GM19239 (cell line): ENCODE data around the gene WDR1.

Experiments used
- DNase-seq: peaks from one replicate; pipeline ENCODE4 v3.0.0; 2011; ENCODE audit warnings: low spot score; ENCODE audit not compliant: insufficient read length
- FAIRE-seq: peaks from 2 replicates; lab custom pipeline; 2011; peaks lifted over from hg19 to GRCh38; lab: Jason Lieb, UNC

The WDR1 gene

GRCh38 chr4:10077076-10077475 lies 39.5 kb downstream of the WDR1 start:
- DNase-seq (no peak), FAIRE-seq (no peak)

DNA sequence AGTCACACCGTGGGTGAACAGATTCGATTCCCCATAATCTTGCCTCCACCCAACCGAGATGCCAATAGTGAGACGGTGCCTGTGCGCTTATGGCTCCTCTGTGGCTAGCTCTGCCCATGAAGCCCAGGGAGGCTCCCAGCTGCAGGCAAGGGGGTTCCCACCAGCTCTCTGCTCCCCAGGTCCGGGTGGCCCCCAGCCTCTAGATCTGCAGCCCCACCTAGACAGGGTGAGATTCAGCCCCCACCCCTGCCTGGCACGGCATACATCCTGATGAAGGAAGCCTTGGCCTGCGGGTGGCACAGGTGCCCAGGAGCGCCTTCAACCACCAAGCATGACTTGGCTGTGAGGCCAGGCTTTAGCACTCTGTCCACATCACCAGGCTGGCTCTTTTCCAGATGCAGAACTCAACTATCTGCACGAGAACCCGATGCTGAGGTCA lies 40.6 kb downstream of the WDR1 start:
- FAIRE-seq, result no peak
- DNase-seq, result no peak

DNA sequence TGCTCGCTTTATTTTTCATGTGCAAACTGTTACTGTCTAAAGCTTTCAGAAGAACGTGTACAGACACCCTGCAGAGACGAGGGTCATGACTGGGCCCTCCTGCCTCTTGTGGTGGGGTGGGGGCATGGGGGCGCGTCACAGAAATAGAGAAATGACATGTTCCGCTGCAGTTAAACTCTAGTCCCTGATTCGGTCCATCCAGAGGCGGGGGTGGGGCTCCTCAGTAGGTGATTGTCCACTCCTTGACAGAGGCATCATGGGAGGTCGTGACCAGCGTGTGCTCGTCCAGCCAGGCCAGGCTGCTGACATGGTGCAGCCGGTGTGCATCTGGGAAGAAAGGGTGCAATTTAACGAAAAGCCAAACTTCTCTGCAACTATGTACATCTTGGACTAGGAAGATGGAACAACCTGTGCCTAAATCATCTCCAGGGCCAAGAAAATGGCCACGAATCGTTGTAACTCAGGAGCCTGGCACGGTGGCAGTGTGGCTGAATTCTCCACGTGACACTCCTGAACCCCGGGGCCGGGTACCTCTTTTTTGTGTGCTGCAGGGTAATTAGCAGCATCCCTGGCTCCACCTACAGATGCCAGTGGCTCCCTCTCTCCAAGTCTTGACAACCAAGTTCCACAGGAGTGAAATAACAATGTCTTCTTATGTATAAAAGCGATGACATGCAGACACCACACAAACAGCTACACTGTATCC lies 41.3 kb downstream of the WDR1 start:
- DNase-seq (no peak), FAIRE-seq (no peak)

- DNase-seq (no peak), FAIRE-seq (no peak)
Measured at GRCh38 chr4:10074767-10075105, 41.9 kb downstream of the WDR1 start.

GRCh38 chr4:10074076-10074766 lies 42.4 kb downstream of the WDR1 start:
- DNase-seq (no peak), FAIRE-seq (no peak)

DNA sequence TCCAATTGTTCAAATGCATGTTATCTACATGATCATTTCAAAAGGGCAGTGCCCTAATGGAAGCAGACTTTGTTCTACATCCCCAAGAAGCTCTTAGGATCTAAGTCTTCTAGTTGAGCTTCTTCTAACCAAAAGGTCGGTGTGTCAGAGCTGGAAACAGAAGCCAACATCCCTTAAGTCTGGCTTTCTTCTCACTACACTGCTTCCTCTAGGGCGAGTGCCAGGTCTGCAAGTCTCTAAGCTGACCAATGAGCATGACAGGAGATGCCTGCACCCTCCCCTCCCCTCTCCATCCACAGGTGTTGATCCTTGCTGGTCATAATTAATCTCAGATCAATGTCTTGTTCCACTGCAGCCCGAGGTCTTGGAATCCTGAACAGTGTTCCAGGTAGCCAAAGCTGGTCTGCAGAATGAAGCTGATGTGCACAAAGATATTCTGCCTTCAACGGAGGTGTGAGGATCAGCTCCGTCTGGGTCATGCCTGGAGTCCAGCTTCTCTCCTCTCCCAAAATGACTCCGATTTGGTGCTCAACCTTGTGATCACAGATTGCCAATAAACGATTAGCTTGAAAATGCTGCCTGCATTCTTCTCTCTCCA lies 44.1 kb downstream of the WDR1 start:
- DNase-seq (no peak), FAIRE-seq (no peak)

DNA sequence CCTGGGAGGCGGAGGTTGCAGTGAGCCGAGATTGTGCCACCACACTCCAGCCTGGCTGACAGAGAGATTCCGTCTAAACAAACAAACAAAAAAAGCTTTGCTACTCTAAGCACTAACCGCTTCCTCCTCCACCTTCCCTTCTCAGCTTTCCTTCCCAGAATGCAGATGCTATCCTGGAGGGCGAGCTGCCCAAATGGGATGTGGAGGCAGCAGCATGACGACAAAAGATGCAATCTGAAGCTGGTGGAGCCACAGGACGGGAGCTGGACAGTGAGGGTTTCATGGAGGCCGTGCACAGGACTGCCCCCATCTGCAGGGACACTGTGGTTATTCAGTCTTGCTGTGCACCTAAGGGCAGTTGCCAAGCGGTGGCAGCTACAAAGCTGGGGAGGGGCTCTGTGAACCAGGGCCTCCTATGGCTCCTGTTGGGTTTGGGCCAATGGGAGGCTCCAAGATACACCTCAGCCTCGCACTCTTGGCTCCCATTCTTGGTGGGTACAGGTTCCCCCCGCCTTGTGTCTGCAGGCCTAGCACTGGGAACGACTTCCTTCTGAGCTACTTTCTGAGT lies 47.4 kb downstream of the WDR1 start:
- DNase-seq (no peak), FAIRE-seq (no peak)

GRCh38 chr4:10066670-10067651 lies 49.6 kb downstream of the WDR1 start:
- FAIRE-seq, result no peak
- DNase-seq, result no peak

GRCh38 chr4:10066206-10066605 lies 50.4 kb downstream of the WDR1 start:
- no peak for DNase-seq
- no peak for FAIRE-seq

DNA sequence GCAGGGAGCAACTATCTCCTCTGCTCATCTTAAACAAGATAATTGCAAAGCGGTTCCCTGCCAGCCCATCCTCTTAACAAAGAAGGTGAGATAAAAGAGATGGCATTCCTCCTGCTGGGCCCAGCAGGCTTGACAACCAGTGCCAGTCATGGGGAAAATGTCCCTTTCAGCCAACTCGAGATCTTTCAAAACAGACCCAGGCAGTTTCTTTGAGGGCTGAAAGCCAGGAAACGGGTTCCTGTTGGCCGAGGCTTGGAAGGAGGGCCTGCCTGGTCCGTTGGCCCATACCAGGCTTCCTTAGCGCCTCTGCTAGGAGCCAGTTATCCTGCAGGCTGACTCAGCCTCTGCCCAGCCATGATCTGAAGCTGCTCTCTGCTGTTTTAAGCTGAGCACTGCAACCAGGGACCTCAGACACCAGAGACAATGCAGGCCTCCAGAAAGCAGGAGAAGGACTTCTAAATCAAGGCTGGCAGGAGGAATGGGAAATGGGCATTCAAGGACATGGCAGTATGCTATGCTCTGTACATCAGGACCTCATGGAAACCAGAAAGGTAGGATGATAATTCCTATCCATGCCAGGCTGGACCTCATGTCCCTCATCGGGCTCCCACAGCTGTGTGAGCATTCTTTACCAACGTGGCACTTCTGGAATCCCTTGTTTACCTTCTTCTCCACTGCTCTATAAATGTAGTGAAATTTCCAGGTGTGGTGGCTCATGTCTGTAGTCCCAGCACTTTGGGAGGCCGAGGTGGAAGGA lies 52.9 kb downstream of the WDR1 start:
- no peak for DNase-seq

GRCh38 chr4:10061650-10062415 lies 54.8 kb downstream of the WDR1 start:
- DNase-seq, result no peak
- FAIRE-seq, result no peak

More for the DNA sequence above, 52.9 kb downstream of the WDR1 start:
- FAIRE-seq, result no peak

- DNase-seq, result no peak
- FAIRE-seq, result no peak
Measured at GRCh38 chr4:10058371-10058770, 58.2 kb downstream of the WDR1 start.

- FAIRE-seq (no peak), DNase-seq (no peak)
Measured at GRCh38 chr4:10057023-10057395, 59.6 kb downstream of the WDR1 start.

DNA sequence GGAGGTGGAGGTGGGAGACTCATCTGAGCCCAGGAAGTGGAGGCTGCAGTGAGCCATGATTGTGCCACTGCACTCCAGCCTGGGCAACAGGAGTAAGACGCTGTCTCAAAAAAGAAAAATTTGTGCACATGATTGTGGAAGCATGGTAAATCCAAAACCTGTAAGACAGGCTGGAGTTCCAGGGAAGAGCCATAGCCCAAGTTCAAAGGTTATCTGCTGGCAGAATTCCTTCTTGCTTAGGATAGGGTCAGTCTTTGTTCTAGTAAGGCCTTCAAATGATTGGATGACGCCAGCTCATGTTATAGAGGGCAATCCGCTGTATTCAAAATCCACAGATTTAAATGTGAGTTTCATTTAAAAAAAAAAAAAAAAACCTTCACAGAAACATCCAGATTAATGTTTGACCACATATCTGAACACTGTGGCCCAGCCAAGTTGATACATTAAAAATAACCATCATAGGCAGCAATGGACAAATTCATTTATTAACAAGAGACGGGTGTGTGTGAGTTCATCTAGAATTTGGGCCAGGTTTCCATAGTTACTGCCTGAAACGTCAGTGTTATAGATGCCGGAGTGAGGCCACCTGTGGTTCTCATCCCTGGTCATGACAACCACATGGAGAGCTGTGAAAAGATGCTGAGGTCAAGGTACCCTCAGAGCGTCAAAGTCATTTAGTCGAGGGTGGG lies 60.1 kb downstream of the WDR1 start:
- no peak for FAIRE-seq
- DNase-seq, result no peak

- DNase-seq (no peak), FAIRE-seq (no peak)
Measured at GRCh38 chr4:10055871-10056270, 60.7 kb downstream of the WDR1 start.

DNA sequence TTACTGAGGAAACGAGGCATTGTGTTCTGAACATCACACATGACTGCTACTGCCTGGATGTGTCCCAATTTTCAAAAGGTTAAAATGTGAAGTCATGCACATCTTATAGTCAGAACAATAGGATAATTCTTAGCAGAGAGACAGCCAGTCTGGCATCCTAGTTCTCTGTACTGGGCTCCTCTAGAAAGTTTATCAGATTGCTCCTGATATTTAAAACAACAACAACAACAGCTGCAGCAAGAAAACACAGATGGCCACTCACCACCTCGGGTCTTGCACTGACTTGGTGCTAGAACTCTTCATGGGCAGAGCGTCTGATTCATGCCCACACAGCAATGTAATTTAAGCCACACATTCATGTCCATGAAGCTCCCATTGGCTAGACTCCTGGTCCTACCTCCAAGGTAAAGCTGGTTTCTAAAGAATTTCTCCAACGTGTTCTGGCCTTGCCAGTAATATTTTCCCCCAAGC lies 62.0 kb downstream of the WDR1 start:
- FAIRE-seq, result no peak
- DNase-seq, result no peak

GRCh38 chr4:10053635-10054453 lies 62.8 kb downstream of the WDR1 start:
- DNase-seq (no peak), FAIRE-seq (no peak)
